WTC11 (cell line): ENCODE data around the gene TNIK. TPM values are rescaled to one million over a fixed set of nuclear protein-coding genes. Genes with fewer than 3 reads are reported as not detected.
A peak's percentile ranks its signal among the peaks of the same experiment; 100 is the strongest.

Experiments used
- ATAC-seq: fragments of 200-7000 bp; cut with Tn5 transposase; 2 replicates; pipeline ENCODE4 v1.10.0; 2021; ENCODE audit warnings: mild to moderate bottlenecking, moderate library complexity
- CTCF ChIA-PET: fragments of 300-600 bp; sonication (Branson Sonifier 250); formaldehyde crosslinking; loops from one replicate; lab custom pipeline; 2021; ENCODE audit warnings: antibody characterized with exemption; lab: Charles Lee
- POLR2A ChIA-PET: fragments of 350-600 bp; sonication (Branson Sonifier 250); formaldehyde crosslinking; loops from one replicate; lab custom pipeline; 2021; ENCODE audit warnings: antibody characterized with exemption; lab: Charles Lee
- DNase-seq: peaks from one replicate; pipeline ENCODE4 v3.0.0; 2021; ENCODE audit warnings: low spot score
- H3K27ac Mint-ChIP-seq: 2 replicates; pipeline ENCODE4 v1.8.0; 2021; ENCODE audit warnings: mixed read lengths
- H3K27me3 Mint-ChIP-seq: 2 replicates; pipeline ENCODE4 v1.8.0; 2021; ENCODE audit warnings: low read depth, mild to moderate bottlenecking, moderate library complexity, mixed read lengths
- H3K36me3 Mint-ChIP-seq: 2 replicates; pipeline ENCODE4 v1.8.0; 2021; ENCODE audit warnings: mixed read lengths
- H3K4me1 Mint-ChIP-seq: 2 replicates; pipeline ENCODE4 v1.8.0; 2022; ENCODE audit warnings: mixed read lengths
- H3K4me3 Mint-ChIP-seq: 2 replicates; pipeline ENCODE4 v1.8.0; 2021; ENCODE audit warnings: mild to moderate bottlenecking, moderate library complexity, mixed read lengths
- H3K9me3 Mint-ChIP-seq: 2 replicates; pipeline ENCODE4 v1.8.0; 2021; ENCODE audit warnings: mixed read lengths
- ATF1 ChIP-seq: sonication (generic); formaldehyde crosslinking; IDR thresholded peaks from 2 replicates; pipeline ENCODE4 v1.8.1; 2023; ENCODE audit warnings: mild to moderate bottlenecking, moderate library complexity, missing genetic modification reagents
- CBFB ChIP-seq: sonication (generic); formaldehyde crosslinking; IDR thresholded peaks from 2 replicates; pipeline ENCODE4 v1.8.1; 2022; ENCODE audit warnings: mild to moderate bottlenecking, low read depth, missing genetic modification reagents
- CREM ChIP-seq: sonication (generic); formaldehyde crosslinking; IDR thresholded peaks from 2 replicates; pipeline ENCODE4 v1.8.1; 2022; ENCODE audit warnings: mild to moderate bottlenecking, missing genetic modification reagents, moderate library complexity
- ESRRA ChIP-seq: sonication (generic); formaldehyde crosslinking; IDR thresholded peaks from 2 replicates; pipeline ENCODE4 v1.8.1; 2022; ENCODE audit warnings: mild to moderate bottlenecking, missing genetic modification reagents, borderline replicate concordance
- GTF2I ChIP-seq: fragments of 250-450 bp; sonication (Bioruptor Pico); conservative IDR thresholded peaks from 2 replicates; pipeline ENCODE4 v1.4.0; 2021; ENCODE audit warnings: mild to moderate bottlenecking
- JAZF1 ChIP-seq: fragments of 250-450 bp; sonication (Bioruptor Pico); IDR thresholded peaks from 2 replicates; pipeline ENCODE4 v1.9.0; 2021; ENCODE audit warnings: moderate library complexity, mild to moderate bottlenecking, inconsistent platforms
- KAT7 ChIP-seq: sonication (generic); formaldehyde crosslinking; IDR thresholded peaks from 2 replicates; pipeline ENCODE4 v1.8.1; 2023; ENCODE audit warnings: missing genetic modification reagents, mild to moderate bottlenecking, borderline replicate concordance
- NFATC4 ChIP-seq: fragments of 250-450 bp; sonication (Bioruptor Pico); IDR thresholded peaks from 2 replicates; pipeline ENCODE4 v1.9.0; 2021; ENCODE audit warnings: mild to moderate bottlenecking
- SOX15 ChIP-seq: fragments of 250-450 bp; sonication (Bioruptor Pico); IDR thresholded peaks from 2 replicates; pipeline ENCODE4 v1.9.0; 2021; ENCODE audit warnings: mild to moderate bottlenecking
- ZNF396 ChIP-seq: fragments of 250-450 bp; sonication (Bioruptor Pico); IDR thresholded peaks from 2 replicates; pipeline ENCODE4 v1.8.0; 2021; ENCODE audit warnings: mild to moderate bottlenecking, moderate library complexity, borderline replicate concordance
- total RNA-seq: library from RNA; stranded (reverse); gene quantifications from 3 replicates; pipeline ENCODE4 v1.2.3, GENCODE V29; 2021
- TF ChIP-seq, protein P1 (sequence below): sonication (generic); formaldehyde crosslinking; conservative IDR thresholded peaks from 2 replicates; pipeline ENCODE4 v1.8.1; 2023; ENCODE audit warnings: mild to moderate bottlenecking, low read depth, missing genetic modification reagents, moderate library complexity
- TF ChIP-seq, protein P2 (sequence below): fragments of 250-450 bp; sonication (Bioruptor Pico); IDR thresholded peaks from 2 replicates; pipeline ENCODE4 v1.9.0; 2021; ENCODE audit warnings: mild to moderate bottlenecking, borderline replicate concordance
- TF ChIP-seq, protein P3 (sequence below): sonication (generic); formaldehyde crosslinking; IDR thresholded peaks from 2 replicates; pipeline ENCODE4 v1.8.0; 2022; ENCODE audit warnings: mild to moderate bottlenecking, missing genetic modification reagents
- TF ChIP-seq, protein P4 (sequence below): sonication (generic); formaldehyde crosslinking; IDR thresholded peaks from 2 replicates; pipeline ENCODE4 v1.8.1; 2022; ENCODE audit warnings: mild to moderate bottlenecking, missing genetic modification reagents, moderate library complexity, borderline replicate concordance
- TF ChIP-seq, protein P5 (sequence below): fragments of 250-450 bp; sonication (Bioruptor Pico); IDR thresholded peaks from 2 replicates; pipeline ENCODE4 v1.9.0; 2021; ENCODE audit warnings: moderate library complexity, mild to moderate bottlenecking, inconsistent platforms, borderline replicate concordance
- TF ChIP-seq, protein P6 (sequence below): sonication (generic); formaldehyde crosslinking; IDR thresholded peaks from 2 replicates; pipeline ENCODE4 v1.8.1; 2022; ENCODE audit warnings: low read depth, missing genetic modification reagents, borderline replicate concordance

Gene TNIK
- total RNA-seq, 1 experiment from 2014 or later = 50.3 TPM

DNA sequence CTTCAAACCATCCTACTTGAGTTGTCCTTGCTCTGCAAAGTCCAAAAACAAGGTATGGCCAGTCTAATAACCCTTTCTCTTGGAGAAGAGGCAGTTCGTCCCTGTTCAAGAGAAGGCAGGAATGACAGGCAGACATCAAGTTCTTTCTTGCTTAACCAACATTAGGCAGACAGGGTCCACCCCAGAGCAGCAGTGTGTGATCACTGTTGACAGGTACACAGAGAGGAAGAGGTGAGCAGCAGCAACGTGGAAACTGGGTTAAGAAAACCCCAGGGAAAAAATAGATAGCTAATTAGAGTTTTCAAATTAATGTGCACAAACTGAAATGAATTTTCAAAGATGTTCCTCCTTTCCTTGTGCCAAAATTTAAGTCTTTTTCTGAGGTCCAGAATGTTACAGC, 48.2 kb downstream of the TNIK start:
- ATAC-seq (no peak), DNase-seq (no peak)
- Mint-ChIP-seq H3K36me3 (no peaks in the 10 kb centered on the region), H3K9me3 (no peaks in the 10 kb centered on the region), H3K27me3 (no peaks in the 10 kb centered on the region), H3K4me1 (peaks cover 69% of the 10 kb centered on the region), H3K27ac (peak overlapping the region; percentile 84), H3K4me3 (no peak overlapping the region)
- CTCF ChIA-PET = interaction anchor here (0.6 to 1.3 kb wide), 2 partner anchors 41 to 156 kb away, joined by 3 read pairs; no protein-coding TSS in a partner anchor
- TF ChIP-seq, protein P1, sequence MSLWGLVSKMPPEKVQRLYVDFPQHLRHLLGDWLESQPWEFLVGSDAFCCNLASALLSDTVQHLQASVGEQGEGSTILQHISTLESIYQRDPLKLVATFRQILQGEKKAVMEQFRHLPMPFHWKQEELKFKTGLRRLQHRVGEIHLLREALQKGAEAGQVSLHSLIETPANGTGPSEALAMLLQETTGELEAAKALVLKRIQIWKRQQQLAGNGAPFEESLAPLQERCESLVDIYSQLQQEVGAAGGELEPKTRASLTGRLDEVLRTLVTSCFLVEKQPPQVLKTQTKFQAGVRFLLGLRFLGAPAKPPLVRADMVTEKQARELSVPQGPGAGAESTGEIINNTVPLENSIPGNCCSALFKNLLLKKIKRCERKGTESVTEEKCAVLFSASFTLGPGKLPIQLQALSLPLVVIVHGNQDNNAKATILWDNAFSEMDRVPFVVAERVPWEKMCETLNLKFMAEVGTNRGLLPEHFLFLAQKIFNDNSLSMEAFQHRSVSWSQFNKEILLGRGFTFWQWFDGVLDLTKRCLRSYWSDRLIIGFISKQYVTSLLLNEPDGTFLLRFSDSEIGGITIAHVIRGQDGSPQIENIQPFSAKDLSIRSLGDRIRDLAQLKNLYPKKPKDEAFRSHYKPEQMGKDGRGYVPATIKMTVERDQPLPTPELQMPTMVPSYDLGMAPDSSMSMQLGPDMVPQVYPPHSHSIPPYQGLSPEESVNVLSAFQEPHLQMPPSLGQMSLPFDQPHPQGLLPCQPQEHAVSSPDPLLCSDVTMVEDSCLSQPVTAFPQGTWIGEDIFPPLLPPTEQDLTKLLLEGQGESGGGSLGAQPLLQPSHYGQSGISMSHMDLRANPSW (CRISPR knock-in tag) = no peak
- TF ChIP-seq GTF2I (no peak), CREM (CRISPR knock-in tag) (no peak), ATF1 (CRISPR knock-in tag) (no peak), ESRRA (no peak), KAT7 (CRISPR knock-in tag) (no peak), NFATC4 (CRISPR knock-in tag) (no peak), ZNF396 (CRISPR knock-in tag) (no peak), SOX15 (no peak), JAZF1 (CRISPR knock-in tag) (no peak), CBFB (CRISPR knock-in tag) (no peak)
- TF ChIP-seq, protein P2, sequence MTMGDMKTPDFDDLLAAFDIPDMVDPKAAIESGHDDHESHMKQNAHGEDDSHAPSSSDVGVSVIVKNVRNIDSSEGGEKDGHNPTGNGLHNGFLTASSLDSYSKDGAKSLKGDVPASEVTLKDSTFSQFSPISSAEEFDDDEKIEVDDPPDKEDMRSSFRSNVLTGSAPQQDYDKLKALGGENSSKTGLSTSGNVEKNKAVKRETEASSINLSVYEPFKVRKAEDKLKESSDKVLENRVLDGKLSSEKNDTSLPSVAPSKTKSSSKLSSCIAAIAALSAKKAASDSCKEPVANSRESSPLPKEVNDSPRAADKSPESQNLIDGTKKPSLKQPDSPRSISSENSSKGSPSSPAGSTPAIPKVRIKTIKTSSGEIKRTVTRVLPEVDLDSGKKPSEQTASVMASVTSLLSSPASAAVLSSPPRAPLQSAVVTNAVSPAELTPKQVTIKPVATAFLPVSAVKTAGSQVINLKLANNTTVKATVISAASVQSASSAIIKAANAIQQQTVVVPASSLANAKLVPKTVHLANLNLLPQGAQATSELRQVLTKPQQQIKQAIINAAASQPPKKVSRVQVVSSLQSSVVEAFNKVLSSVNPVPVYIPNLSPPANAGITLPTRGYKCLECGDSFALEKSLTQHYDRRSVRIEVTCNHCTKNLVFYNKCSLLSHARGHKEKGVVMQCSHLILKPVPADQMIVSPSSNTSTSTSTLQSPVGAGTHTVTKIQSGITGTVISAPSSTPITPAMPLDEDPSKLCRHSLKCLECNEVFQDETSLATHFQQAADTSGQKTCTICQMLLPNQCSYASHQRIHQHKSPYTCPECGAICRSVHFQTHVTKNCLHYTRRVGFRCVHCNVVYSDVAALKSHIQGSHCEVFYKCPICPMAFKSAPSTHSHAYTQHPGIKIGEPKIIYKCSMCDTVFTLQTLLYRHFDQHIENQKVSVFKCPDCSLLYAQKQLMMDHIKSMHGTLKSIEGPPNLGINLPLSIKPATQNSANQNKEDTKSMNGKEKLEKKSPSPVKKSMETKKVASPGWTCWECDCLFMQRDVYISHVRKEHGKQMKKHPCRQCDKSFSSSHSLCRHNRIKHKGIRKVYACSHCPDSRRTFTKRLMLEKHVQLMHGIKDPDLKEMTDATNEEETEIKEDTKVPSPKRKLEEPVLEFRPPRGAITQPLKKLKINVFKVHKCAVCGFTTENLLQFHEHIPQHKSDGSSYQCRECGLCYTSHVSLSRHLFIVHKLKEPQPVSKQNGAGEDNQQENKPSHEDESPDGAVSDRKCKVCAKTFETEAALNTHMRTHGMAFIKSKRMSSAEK (CRISPR knock-in tag) = no peak
- TF ChIP-seq, protein P3, sequence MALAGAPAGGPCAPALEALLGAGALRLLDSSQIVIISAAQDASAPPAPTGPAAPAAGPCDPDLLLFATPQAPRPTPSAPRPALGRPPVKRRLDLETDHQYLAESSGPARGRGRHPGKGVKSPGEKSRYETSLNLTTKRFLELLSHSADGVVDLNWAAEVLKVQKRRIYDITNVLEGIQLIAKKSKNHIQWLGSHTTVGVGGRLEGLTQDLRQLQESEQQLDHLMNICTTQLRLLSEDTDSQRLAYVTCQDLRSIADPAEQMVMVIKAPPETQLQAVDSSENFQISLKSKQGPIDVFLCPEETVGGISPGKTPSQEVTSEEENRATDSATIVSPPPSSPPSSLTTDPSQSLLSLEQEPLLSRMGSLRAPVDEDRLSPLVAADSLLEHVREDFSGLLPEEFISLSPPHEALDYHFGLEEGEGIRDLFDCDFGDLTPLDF (CRISPR knock-in tag) = no peak
- TF ChIP-seq, protein P4, sequence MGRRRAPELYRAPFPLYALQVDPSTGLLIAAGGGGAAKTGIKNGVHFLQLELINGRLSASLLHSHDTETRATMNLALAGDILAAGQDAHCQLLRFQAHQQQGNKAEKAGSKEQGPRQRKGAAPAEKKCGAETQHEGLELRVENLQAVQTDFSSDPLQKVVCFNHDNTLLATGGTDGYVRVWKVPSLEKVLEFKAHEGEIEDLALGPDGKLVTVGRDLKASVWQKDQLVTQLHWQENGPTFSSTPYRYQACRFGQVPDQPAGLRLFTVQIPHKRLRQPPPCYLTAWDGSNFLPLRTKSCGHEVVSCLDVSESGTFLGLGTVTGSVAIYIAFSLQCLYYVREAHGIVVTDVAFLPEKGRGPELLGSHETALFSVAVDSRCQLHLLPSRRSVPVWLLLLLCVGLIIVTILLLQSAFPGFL (CRISPR knock-in tag) = no peak
- TF ChIP-seq, protein P5, sequence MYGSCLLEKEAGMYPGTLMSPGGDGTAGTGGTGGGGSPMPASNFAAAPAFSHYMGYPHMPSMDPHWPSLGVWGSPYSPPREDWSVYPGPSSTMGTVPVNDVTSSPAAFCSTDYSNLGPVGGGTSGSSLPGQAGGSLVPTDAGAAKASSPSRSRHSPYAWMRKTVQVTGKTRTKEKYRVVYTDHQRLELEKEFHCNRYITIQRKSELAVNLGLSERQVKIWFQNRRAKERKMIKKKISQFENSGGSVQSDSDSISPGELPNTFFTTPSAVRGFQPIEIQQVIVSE (CRISPR knock-in tag) = no peak
- TF ChIP-seq, protein P6, sequence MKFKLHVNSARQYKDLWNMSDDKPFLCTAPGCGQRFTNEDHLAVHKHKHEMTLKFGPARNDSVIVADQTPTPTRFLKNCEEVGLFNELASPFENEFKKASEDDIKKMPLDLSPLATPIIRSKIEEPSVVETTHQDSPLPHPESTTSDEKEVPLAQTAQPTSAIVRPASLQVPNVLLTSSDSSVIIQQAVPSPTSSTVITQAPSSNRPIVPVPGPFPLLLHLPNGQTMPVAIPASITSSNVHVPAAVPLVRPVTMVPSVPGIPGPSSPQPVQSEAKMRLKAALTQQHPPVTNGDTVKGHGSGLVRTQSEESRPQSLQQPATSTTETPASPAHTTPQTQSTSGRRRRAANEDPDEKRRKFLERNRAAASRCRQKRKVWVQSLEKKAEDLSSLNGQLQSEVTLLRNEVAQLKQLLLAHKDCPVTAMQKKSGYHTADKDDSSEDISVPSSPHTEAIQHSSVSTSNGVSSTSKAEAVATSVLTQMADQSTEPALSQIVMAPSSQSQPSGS = no peak
- POLR2A ChIA-PET = no interaction called here
